Stimulated activated CD8-positive, alpha-beta memory T cell treated with anti-CD3 and anti-CD28 coated beads, Interleukin-12 subunit alpha, Interleukin-12 subunit beta, amount 100 ng/mL, for 1 hour (primary cell): Measurements from ENCODE around the gene ZNF362.

Experiments
- DNase-seq: peaks from one replicate; pipeline ENCODE4 v3.0.0-alpha.2; 2020; ENCODE audit warnings: low read depth

ZNF362 gene

GRCh38 chr1:33346927-33347649 is 90.8 kb downstream of the ZNF362 start:
- no peak for DNase-seq

GRCh38 chr1:33347650-33347992 is 91.3 kb downstream of the ZNF362 start:
- no peak for DNase-seq

- DNase-seq: no peak
These were observed 91.9 kb downstream of the ZNF362 start for GRCh38 chr1:33348194-33348593.

GRCh38 chr1:33348676-33349080 is 92.4 kb downstream of the ZNF362 start:
- no peak for DNase-seq

- no peak for DNase-seq
These were observed 92.9 kb downstream of the ZNF362 start for GRCh38 chr1:33349081-33349759.

- peak; percentile 51 for DNase-seq
These were observed 93.7 kb downstream of the ZNF362 start for GRCh38 chr1:33349778-33350610.
